Tongue (tissue), 2 donors: Measurements from ENCODE around the gene HDAC9. TPM values are rescaled to one million over a fixed set of nuclear protein-coding genes. Genes with fewer than 3 reads are reported as not detected.
A peak's percentile ranks its signal among the peaks of the same experiment; 100 is the strongest.

Experiments
- DNase-seq: peaks from one replicate; pipeline ENCODE4 v3.0.0-alpha.2; 2015
- total RNA-seq: library from RNA; depleted of rRNA; stranded (reverse); fragments of >200 nt; gene quantifications from one replicate; pipeline ENCODE4 v1.2.3, GENCODE V29; 2014

The HDAC9 gene
- total RNA-seq, 1 donor from 2014 or later: 56.2 TPM

DNA sequence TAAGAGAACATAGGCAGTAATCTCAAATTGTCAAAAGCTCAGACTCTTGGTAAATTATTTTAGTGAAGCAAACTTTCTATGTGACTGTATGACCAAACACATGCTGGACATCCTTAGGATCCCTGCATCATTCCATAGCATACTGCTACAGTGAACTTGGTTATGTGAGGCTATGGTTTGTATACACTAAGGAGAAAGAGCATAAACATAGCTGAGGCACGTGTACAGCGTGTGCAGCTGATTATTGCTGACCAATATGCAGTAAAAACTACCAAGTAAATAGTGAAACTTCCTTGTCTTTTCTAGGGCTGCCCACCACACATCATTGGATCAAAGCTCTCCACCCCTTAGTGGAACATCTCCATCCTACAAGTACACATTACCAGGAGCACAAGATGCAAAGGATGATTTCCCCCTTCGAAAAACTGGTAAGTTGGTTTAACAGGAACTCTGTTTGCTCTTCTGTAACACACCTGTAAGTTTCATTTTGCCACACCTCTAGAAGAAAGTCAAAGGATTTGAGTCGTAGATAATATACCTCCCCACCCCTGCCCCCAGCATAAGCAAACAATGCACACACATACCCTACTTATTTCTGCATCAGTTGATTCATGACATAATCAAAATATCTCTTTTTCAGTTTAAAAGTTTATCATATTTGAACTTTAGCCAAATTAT, 98.2 kb downstream of the HDAC9 start:
- no peak for DNase-seq

DNA sequence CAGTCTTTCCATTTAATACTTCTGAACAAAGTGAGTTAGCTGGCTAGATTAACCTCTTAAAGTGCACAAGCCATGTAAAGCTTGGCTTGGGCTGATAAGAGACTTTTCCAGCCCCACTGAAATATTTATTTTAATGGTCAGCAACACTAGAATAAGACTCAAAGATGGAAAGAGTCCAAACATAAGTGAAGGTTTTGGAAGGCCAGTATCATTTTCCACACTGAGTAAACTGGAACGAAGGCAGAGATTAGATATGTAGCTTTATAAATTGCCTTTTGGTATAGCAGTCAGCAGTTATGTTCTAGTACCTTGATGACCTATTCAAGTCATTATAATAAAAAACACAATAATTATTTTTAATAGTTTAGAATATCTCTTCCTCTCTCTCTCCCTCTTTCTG, 102.2 kb downstream of the HDAC9 start:
- no peak for DNase-seq

DNA sequence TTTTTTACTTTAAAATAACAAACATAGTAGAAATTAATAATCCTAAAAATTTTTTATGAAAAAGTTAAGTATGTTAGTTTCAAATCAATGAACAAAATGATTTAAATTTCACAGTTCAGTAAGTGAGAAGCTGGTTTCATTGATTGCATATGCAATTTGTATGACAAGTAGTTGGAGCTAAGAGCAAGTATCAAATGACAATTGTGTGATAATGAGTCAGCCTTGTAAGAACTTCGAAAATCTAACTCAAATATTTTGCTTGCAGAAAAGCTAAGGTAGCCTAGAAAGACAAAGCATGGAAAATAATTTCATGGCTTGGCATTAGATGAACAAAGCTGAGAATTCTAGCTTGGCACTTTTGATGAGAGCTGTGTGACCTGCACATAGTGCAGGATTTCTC, 111.5 kb downstream of the HDAC9 start:
- no peak for DNase-seq

DNA sequence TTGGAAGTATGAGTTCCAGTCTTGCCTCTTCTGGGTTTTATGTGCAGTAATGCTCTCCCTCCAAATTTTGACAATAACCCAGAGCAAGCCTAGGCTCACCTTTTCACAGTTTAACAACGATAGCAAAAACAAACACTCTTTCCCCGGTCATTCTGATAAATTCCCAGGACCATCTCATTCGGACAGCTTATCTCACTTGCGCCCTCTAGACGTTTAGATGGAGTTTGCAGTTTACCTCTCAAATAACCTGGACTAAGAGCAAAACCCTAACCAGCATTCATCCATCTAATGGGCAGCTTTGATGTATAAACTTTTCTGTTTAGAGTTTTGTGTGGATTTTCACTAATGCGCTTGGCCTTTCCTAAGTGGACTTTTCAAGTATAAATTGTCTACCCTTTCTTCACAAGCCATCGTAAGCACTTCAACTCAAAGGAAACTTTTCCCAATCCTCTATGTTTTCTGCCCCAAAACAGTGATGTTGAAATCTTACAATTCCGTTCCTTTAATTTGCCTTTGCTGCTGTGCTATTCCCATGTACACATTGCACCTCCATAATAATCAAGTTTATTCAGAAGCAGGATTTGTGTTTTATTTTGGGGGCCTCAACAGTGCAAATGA, 114.9 kb downstream of the HDAC9 start:
- peak; percentile 20 for DNase-seq

DNA sequence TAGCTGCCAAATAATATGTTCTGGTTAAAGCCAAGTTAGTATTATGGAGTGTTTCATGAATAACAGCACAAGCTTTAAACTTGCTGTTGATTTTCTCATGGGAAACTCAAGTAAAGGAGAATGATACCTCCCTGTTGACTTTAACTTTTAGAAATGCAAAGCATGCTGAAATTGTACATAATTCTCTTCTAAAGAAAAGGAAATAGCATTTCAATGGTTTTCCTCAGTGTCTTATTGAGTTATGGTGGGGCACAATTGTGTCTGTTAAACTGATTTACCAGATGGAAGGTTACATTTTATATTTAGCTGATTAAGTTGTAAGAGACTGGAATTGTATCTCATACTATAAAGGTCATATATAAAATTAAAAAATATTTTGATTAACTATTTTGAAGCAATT, 119.3 kb downstream of the HDAC9 start:
- no peak for DNase-seq

DNA sequence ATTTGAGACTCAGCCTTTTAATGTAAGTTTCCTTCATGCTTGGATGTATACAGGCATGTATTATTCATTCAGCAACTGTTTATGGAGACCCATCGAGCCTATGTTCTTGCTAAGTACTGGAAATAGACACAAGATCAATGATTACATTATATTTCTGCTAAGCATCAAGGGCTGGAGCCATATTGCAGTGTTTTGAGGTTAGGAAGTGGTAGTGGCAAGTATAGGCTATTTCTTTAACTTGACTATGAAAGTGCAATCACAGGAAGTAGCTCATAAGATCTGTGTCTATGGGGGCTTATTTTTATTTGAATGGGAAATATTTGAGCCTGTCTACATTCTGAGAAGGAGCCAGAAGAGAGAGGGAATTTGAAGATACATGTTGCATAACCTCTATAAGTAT, 123.8 kb downstream of the HDAC9 start:
- DNase-seq: no peak

DNA sequence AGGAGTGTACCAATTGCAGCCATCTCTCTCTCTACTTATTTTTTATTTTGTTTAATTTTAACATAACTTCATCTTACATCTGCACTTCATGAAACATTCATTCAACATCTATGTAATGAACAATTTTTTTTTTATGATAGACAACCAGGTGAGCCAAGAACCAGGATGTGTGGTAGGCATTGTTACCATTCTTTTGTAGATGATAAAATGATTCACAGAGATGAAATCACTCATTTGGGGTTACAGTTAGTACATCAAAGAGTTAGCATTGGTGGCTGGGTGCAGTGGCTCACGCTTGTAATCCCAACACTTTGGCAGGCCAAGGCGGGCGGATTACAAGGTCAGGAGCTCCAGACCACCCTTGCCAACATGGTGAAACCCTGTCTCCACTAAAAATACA, 127.8 kb downstream of the HDAC9 start:
- DNase-seq: no peak

DNA sequence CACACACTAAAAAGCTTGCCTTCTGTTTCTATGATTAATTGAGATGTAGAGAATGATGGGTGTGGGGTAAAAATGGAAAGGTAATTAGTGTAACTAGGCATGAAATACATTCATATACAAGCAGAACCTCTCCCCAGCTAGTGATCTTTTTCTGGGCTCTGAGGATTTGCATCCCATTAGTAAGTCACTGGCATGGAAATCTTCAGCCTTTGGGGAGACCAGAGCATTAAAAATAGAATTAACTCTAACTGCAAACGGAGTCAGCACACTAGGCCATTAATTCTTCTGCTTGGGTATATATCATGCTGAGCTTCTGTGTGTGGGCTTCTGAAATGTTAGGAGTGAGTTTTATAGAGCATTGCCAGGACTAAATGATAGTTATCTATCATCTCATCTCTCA, 128.9 kb downstream of the HDAC9 start:
- no peak for DNase-seq

DNA sequence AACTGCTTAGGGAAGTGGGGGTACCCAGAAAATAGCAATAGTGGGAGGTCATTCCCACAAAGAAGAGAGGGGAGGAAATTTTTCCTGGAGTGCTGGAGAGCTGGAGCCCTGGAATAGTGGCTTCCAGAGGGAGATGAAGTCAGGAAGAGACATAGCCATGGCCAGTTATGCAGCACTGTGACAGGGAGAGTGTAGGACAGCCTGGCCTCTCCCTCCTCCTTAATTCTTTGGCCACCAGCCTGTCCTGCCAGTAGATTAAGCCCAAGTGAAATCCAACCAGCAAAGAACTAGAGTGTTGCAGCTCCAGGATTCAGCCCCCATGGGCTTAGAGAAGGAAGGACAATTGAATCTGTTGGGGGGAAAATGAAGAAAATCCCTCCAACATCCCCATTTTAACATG, 130.5 kb downstream of the HDAC9 start:
- no peak for DNase-seq

DNA sequence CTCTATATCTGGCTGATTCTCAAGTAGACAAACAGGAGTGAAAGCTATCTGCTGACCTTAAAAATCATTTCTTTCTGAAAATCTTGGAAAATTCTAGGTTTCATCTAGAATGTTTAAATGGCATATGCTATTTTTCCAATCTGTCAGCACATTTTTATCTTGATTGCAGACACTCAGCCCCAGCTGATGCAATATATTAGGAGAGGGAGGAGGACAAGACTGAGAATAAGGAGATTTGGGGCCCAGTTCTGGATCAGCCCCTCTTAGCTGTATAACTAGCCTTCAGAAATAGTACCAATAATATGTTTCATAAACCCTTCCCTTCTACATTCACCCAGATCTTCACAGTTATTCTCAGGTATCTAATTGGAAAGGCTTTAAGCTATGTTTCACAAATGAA, 131.2 kb downstream of the HDAC9 start:
- DNase-seq: no peak

DNA sequence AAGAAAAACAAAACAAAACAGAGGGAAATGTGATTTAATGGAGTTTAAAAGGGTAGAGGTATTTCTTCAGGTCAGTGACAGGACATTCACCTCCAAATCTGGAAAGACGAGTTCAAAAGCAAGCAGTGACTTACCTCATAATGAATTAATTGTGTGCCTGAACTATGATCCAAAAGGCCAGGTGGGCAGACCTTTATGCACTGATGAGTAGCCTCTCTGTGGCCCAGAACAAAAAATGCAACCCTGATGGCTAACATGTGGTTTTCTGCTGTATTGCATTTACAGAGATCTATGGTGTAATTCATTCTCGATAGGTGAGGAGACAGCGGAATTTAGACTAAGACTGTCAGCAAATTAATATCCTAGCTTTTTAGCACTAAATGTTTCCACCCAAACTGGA, 142.0 kb downstream of the HDAC9 start:
- DNase-seq: no peak

DNA sequence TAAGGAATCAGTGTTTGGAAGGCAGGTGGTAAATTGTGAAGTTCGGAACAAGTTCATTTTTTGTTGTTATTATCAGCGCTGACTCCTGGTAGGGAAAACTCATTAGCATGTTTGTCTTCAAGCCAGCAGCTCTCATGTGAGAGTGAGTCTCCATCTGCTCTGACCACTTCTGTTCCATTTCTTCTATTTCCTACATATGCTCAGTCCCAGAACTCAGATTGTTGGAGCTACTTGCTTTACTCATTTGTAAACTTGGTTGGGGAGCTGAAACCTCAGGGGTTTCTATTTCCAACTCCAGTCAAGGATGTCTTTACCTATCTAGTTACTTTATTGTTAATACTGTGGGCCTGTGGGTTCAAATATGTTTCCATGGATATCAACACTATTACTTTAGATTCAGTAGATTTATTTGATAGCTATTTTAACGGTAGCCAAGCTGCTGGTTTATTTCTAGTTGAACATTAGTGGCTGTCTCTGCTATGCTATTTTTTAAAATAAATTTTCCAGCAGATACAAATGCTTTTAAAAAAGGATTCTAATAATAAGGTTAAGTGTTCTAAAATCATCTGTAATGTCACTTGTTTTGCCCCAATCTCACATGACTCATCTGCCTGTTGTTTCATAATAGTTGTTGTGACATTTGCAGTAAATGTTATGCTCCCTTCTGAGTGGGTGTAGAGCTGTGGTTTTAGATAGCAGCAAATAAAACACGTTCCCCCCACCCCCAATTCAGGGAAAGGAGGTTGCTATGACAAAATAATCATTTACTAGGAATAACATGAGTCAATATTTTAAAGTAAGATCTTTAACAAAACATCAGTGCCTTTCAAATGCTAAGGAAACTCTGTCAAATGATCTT, 143.3 kb downstream of the HDAC9 start:
- DNase-seq: peak; percentile 5

DNA sequence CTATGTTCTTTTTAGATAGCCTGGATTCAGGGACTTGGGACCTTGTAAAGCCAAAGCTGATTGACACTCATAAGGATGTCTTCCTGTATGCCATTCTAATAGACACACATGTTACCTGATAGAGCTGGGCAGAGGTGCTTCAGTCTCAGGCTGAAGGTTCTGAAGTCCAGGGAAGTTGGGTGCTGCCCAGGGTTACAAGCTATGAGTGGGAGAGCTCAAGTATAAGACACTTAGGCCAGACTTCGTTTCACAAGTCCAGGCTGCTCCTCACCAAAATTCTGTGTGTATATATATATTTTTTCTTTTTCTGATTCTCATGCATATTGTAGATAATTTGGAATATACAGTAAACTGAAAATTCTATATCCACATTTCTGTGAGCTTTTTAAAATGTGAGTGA, 144.2 kb downstream of the HDAC9 start:
- DNase-seq: no peak

DNA sequence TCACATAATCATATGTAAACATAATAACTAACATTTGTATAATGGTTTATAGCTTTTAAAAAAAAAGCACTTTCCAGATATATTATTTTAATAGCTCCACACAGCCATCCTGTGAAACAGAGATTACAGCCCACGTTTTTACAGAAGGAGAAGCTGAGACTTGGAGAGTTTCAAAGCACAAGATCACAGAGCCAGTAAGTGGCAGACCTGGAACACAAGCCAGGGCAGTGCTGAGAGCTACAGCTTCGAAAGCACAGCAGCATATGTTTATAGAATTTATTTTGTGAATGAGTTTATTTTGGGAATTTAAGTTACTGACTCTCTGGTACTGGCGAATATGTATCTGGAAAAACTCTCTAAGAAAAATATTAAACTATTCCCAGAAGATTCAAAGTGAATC, 149.4 kb downstream of the HDAC9 start:
- DNase-seq: no peak

DNA sequence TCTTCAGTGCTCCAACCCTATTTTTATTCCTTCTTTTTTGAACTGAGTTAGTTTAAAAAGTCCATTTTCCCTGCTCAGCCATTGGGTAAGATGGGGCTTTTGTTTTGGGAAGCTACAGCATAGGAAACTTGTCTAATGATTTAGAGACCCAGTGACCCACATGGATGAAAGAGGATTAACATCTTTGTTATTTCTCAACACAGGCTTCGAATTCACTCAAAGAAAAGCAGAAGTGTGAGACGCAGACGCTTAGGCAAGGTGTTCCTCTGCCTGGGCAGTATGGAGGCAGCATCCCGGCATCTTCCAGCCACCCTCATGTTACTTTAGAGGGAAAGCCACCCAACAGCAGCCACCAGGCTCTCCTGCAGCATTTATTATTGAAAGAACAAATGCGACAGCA, 152.0 kb downstream of the HDAC9 start:
- no peak for DNase-seq

DNA sequence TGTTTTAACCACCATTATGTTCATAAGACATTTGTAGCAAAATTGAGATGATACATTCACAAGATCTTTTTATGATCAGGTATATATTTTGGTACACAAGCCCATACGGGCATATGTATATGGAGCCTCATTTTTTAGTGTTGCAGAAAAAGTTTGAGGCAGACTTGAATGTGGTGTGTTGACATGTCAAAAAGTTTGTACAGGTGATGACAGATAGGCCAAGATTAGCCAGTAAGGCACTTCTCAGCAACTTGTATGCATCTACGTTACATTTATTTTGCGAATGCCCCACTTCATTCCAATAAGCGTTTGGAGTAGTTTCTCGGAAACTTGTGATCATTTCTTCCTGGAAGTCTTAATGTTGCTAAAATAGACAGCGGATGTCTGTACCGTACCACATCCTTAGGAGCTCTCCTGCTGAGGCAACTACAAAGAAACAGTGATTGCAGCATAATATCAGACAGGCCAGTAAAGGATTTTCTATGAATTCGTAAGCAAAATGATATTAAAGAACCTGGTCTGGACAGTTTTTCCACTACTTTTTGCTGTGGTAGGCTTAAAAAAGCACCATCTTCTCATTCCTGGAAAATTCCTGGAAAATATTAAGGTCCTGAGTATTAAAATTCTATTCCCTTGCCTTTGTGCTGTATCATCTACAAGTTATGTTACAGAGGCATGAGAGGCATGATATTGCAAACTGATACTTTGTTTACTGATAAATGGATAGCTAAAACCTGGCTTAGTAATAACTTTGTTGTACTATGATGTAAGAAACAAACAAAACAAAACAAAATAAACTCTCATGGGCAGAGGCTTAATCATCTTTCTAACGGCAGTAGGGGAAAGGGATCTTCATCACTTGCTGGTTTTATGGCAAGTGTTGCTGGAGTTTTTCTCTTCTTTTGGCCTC, 153.6 kb downstream of the HDAC9 start:
- DNase-seq: no peak

DNA sequence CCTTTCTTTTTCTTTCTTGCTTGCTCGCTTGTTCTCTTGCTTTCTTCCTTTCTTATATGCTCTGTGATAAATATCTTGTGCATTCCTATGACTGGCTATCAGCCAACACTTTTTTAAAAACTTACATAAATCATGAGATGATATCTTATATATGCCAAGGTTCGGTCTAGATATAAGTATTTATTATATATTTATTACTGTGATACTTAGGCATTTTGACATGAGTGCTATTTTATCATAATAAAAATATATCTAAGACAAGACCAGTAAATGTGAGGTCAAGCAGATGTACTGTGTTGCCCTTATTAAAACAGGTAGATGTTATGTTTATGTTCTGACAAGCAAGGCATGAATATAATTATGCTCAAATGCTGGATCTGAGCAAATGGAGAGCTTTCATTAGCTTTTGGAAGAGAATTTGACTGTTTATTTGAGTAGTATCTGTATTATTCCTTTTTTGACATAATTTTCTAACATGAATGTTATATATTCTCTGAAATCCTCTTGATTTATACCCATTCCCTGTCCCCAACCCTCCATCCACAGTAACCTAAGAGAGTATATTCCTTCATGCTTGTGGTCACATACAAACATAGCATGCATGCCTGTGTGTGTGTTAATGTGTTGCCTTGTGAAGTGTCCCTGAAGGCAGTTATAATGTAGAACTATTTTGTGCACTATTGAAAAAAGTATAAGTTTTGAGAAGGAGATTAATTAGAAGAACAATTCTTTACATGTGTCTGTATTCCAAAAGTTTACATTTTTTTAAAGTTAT, 158.0 kb downstream of the HDAC9 start:
- DNase-seq: no peak

DNA sequence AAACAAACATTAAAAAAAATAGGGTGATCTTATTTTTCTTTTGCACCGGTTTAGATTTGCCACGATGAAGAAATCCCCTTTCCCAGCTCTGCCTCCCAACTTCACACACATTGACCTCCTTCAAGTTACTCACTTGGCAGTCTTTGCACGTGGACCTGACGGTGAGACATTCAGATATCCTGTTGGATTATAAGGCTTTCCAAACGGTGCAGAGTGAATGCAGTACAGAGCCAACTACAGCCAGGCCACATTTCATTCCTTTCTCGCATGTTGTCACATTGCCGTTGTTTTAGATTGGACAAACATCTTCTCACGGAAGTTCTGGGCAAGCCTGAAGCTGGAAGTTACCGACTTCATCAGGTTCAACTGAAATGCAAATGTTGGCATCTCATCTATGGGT, 159.2 kb downstream of the HDAC9 start:
- no peak for DNase-seq

DNA sequence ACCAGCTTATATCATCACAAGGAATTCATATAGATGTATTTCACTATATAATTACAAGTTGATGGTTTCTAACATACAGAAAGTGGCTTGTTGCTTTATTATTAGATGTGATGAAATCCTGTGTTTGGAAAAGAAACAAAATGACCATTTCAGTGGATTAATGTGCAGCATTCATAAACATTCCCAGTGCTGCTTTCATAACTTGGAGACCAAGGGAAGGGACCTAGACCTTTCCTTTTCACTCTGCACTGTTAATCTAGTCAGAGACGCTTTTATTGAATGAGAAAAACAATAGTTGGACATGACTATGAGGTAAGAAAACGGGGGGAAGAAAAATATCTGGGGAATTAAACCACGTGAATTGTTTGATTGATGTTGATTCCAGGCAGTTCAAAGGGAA, 160.0 kb downstream of the HDAC9 start:
- no peak for DNase-seq

DNA sequence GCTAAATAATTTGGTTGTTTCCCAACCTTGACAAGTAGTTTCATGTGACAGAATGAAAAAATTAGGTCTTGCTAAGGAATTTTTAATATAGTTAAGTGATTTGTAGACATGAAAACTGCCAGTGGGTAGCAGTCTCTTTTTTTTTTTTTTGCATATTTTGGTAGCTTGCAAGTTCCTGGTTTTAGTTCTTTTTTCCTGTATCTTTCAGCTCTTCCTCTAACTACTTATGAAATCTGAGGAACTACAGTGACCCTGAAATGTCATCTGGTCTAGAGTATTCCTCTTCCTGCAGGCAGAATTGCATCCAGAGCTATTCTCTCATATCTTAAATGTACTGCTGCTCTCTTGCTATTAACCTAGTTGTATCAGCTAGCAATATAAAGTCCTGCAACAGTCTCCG, 160.4 kb downstream of the HDAC9 start:
- no peak for DNase-seq

DNA sequence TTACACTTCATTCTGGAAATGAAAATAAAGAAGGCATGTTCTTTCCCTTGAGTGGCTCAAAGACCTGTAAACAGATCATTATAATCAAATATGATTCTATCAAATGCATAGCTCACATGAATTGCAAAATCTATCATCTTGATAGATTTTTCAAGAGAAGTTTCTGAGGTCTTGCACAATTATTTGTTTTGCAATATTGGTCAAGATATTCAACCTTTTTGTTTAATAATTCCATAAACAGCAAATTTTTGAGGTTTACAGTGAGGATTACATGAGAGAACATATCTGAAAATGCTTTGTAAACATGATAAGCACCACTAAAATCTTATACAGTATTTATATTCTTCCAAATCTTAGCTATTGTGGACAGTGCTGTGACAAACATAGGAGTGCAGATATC, 160.8 kb downstream of the HDAC9 start:
- no peak for DNase-seq

DNA sequence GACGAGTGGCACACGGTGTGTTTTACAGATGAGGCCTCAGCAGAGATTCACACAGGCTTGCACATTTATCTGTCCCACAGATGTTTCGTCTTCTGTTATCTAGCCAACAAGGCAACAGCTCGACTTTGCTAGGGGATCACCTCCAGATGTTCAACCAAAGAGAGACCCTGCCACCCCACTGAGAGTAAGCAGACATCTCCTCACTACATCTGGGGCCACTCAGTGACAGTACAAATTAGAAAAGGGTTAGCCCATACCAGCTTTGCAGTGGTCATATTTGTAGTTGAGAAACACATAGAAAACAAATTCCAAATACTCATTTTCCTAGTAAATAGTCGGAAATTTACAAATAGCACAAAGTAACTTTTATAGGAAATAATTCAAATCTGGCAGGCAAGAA, 164.2 kb downstream of the HDAC9 start:
- DNase-seq: no peak
